Endothelial cell of umbilical vein (primary cell): ENCODE data around the gene ZNF439.

ENCODE experiments used
- CTCF ChIP-seq, 2 donors: IDR thresholded peaks; 1 replicate in 1 of 2; 2 replicates in 1 of 2; pipeline ENCODE4 v1.5.1; 2011; ENCODE audit warnings: low read length in 2 of 2, mild to moderate bottlenecking in 2 of 2, moderate library complexity in 2 of 2, control low read depth in 1 of 2, inconsistent platforms in 1 of 2, low read depth in 1 of 2; ENCODE audit not compliant: insufficient read depth in 1 of 2; ENCODE audit errors: extremely low read depth in 1 of 2
- MAX ChIP-seq: IDR thresholded peaks from 2 replicates; pipeline ENCODE4 v1.6.1; 2011; ENCODE audit not compliant: insufficient read depth, insufficient read length
- POLR2A ChIP-seq: IDR thresholded peaks from 2 replicates; pipeline ENCODE4 v1.6.1; 2012; ENCODE audit warnings: low read depth, mild to moderate bottlenecking, control low read depth, low read length

GRCh38 chr19:11813703-11814028 lies 34.9 kb upstream of the ZNF439 start:
- TF ChIP-seq CTCF (IDR thresholded peaks at IDR 0.05; ENCODE audit: extremely low read depth in 1 of 2, insufficient read depth in 1 of 2, low read depth in 1 of 2, low read length in 2 of 2) (no peak), POLR2A (no peak), MAX (no peak)
